K562 (cell line): ENCODE measurements around the gene PCF11. TPM values are rescaled to one million over a fixed set of nuclear protein-coding genes. Genes with fewer than 3 reads are reported as not detected.

Source experiments
- CC2D1A ChIP-seq: fragments of 450-650 bp; IDR thresholded peaks from 2 replicates; pipeline ENCODE4 v1.6.1; 2017; ENCODE audit warnings: mild to moderate bottlenecking
- TRIM28 ChIP-seq: fragments of 450-650 bp; IDR thresholded peaks from 2 replicates; pipeline ENCODE4 v1.6.1; 2017
- ZNF76 ChIP-seq: fragments of 250-450 bp; sonication (Bioruptor Pico); IDR thresholded peaks from 2 replicates; pipeline ENCODE4 v1.4.0; 2020; ENCODE audit warnings: mild to moderate bottlenecking, moderate library complexity, borderline replicate concordance
- polyA plus RNA-seq, 8 experiments: library from polyadenylated mRNA; depleted of rRNA in 4 of 8; stranded (reverse) in 5 of 8; unstranded in 3 of 8; fragments of >200 nt; fragmentation: Nextera tagmentation in 2 of 8; fragmentation: Illumina TruSeq in 1 of 8; extraction: Ambion mirVana in 2 of 8; extraction: Trizol in 1 of 8; gene quantifications; 2 replicates each; pipeline versions ENCODE4 v1.2.1 to v1.2.3, GENCODE V29; 2011 to 2014; ENCODE audit warnings: inconsistent platforms in 1 of 8, missing spikeins in 1 of 8
- total RNA-seq, 7 experiments: library from RNA; depleted of rRNA in 6 of 7; stranded (reverse); fragments of >200 nt in 6 of 7; fragmentation: Illumina TruSeq in 2 of 7; extraction: Trizol in 2 of 7; gene quantifications; 2 replicates each; pipeline versions ENCODE4 v1.2.1 to v1.2.3, GENCODE V29; 2011 to 2021; ENCODE audit warnings: low replicate concordance in 1 of 7
- TF ChIP-seq, protein P1 (sequence below): fragments of 450-650 bp; IDR thresholded peaks from 2 replicates; pipeline ENCODE4 v1.6.1; 2017; ENCODE audit warnings: antibody characterized with exemption, mild to moderate bottlenecking
- TF ChIP-seq, protein P2 (sequence below): fragments of 250-450 bp; sonication (Bioruptor Pico); IDR thresholded peaks from 2 replicates; pipeline ENCODE4 v1.5.0; 2021; ENCODE audit warnings: mild to moderate bottlenecking, moderate library complexity

PCF11 gene
- total and polyA plus RNA-seq, 9 of the 15 experiments (the other 6 are each of a cell fraction or from before 2014, with no cell fraction given), result 9.3 to 91.6 (median 54.4) TPM

DNA sequence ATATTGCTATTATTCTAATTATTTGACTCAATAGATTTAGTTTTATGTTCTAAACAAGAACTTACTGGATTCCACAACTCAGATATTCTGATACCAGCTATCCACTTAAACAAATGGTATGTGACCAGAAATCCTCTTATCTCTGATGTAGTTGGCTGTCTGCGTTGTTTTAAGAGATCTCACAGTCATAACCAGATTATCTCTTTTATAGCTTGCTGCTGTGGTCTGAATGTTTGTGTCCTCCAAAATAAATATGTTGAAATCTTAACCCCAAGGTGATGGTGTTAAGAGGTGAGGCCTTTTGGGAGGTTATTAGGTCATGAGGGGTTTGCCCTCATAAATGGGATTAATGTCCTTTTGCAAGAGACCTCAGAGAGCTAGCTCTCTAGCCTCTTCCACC lies 49.3 kb downstream of the PCF11 start (continued):
- TF ChIP-seq, protein P1, sequence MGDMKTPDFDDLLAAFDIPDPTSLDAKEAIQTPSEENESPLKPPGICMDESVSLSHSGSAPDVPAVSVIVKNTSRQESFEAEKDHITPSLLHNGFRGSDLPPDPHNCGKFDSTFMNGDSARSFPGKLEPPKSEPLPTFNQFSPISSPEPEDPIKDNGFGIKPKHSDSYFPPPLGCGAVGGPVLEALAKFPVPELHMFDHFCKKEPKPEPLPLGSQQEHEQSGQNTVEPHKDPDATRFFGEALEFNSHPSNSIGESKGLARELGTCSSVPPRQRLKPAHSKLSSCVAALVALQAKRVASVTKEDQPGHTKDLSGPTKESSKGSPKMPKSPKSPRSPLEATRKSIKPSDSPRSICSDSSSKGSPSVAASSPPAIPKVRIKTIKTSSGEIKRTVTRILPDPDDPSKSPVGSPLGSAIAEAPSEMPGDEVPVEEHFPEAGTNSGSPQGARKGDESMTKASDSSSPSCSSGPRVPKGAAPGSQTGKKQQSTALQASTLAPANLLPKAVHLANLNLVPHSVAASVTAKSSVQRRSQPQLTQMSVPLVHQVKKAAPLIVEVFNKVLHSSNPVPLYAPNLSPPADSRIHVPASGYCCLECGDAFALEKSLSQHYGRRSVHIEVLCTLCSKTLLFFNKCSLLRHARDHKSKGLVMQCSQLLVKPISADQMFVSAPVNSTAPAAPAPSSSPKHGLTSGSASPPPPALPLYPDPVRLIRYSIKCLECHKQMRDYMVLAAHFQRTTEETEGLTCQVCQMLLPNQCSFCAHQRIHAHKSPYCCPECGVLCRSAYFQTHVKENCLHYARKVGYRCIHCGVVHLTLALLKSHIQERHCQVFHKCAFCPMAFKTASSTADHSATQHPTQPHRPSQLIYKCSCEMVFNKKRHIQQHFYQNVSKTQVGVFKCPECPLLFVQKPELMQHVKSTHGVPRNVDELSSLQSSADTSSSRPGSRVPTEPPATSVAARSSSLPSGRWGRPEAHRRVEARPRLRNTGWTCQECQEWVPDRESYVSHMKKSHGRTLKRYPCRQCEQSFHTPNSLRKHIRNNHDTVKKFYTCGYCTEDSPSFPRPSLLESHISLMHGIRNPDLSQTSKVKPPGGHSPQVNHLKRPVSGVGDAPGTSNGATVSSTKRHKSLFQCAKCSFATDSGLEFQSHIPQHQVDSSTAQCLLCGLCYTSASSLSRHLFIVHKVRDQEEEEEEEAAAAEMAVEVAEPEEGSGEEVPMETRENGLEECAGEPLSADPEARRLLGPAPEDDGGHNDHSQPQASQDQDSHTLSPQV, result no peak
- no peak for TF ChIP-seq ZNF76 (CRISPR knock-in tag)
- no peak for TF ChIP-seq TRIM28
- no peak for TF ChIP-seq CC2D1A
- TF ChIP-seq, protein P2, sequence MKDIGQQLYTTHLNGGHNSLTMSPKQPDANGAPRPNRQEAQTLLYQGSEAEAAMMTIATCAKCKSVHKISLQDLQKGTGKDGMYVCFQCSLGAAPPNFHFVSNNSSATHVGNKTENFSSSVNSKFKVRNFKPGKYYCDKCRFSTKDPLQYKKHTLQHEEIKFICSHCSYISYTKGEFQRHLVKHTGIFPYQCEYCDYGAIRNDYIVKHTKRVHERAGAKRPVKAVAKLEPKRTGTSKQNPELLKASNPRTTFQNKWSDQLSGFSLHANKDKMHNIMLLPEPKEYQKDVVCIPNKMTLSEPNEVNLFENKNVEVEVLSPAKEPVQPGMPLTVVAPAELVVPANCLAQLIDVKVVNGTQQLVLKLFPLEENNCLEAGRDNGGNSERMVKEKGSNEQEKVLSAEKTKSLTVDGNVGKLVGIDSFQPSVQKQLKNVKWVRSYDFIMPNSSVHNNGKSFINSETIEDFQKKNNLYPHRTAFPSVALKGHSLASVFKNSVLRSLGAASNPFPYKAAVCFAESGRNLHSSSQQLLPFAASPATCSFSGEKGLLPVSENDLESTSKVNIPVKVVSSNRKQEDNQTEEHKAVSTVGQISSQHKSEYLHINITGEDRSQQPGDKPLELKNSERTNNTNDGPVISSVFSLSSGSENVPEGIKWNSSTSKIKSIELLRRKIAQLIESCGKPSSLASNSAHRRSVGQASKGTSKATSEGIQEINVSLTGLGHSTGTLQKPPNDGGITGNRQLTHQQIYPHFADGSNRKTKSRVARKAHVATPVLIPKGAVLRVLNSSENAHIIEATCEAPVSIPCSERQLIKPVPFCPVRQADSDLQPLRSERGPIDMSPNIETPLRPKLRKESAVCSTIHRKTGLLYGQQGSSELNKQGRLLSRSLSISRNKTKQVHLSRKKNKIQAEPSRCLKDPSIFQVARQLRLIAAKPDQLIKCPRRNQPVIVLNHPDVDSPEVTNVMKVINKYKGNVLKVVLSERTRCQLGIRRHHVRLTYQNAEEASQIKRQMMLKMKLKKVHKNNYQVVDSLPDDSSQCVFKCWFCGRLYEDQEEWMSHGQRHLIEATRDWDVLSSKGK (CRISPR knock-in tag), result no peak
